HAP-1 (cell line): ENCODE results near the gene GCG.

Source experiments
- DNase-seq, 2 experiments: peaks; one replicate each; pipeline ENCODE4 v3.0.0-alpha.2; 2016 to 2020; ENCODE audit warnings: low spot score in 2 of 2
- H3K27me3 ChIP-seq: fragments of 250-450 bp; sonication (Bioruptor Pico); 2 replicates; pipeline ENCODE4 v1.5.1; 2020; ENCODE audit warnings: low read depth, mild to moderate bottlenecking, moderate library complexity
- H3K36me3 ChIP-seq: fragments of 250-450 bp; sonication (Bioruptor Pico); replicated peaks from 2 replicates; pipeline ENCODE4 v1.5.1; 2020; ENCODE audit warnings: mild to moderate bottlenecking
- H3K4me1 ChIP-seq: fragments of 250-450 bp; sonication (Bioruptor Pico); 2 replicates; pipeline ENCODE4 v1.5.1; 2020; ENCODE audit warnings: mild to moderate bottlenecking
- H3K4me3 ChIP-seq: fragments of 250-450 bp; sonication (Bioruptor Pico); 2 replicates; pipeline ENCODE4 v1.5.1; 2020; ENCODE audit warnings: mild to moderate bottlenecking, moderate library complexity
- H3K9me3 ChIP-seq: fragments of 250-450 bp; sonication (Bioruptor Pico); 2 replicates; pipeline ENCODE4 v1.5.1; 2020; ENCODE audit warnings: mild to moderate bottlenecking, moderate library complexity
- in situ Hi-C: fragments of 300-500 bp; cut with MboI; formaldehyde crosslinking; loops from 3 replicates; pipeline ENCODE4 v1.14.3; 2020; ENCODE audit warnings: low sequenced_read_pairs, inconsistent platforms, mixed read lengths

The GCG gene

DNA sequence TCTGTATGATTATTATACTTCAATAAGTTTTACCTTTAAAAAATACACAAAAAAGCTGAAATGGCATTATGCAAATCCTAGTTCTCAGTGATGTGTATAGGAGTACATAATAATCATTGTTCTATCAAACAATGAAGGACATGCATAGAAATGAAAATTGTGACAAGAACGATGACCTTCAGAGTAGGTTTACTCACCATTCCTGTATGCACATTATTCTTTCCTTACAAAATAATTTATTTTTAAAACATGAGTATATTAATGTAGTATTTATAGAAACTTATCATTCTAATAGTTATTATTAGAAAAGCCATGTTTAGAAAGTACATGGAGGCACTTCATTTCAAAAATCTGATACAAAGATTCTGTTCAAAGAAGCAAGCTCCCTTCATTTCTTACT, 45.3 kb downstream of the GCG start:
- in situ Hi-C loops = loop anchor here (25.0 kb wide), 1 partner anchor 94 kb away; no protein-coding TSS in a partner anchor
- no peak for DNase-seq

DNA sequence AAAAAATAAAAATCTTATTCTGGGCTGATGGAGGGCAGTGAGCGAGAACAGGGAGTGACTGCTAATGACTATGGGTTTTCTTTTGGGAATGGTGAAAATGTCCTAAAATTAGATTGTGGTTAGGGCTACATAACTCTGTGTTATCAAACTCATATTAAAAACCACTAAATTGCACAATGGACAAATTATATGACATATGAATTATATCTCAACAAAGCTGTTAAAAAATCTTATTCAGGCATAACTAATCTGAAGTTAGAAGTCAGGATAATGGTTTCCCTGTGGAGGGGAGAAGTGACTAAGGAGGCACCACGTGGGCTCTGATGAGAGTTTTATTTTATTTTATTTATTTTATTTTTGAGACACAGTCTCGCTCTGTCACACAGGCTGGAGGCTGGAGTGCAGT, 45.9 kb downstream of the GCG start:
- H3K9me3 ChIP-seq = no peaks in the 10 kb centered on the region
- no peak for DNase-seq
- in situ Hi-C loops = loop anchor here (25.0 kb wide), 1 partner anchor 94 kb away; no protein-coding TSS in a partner anchor
- H3K27me3 ChIP-seq = no peaks in the 10 kb centered on the region
- no peak overlapping the region for H3K4me3 ChIP-seq
- H3K4me1 ChIP-seq = no peaks in the 10 kb centered on the region
- H3K36me3 ChIP-seq = no peaks in the 10 kb centered on the region

More for the DNA sequence above, 45.3 kb downstream of the GCG start:
- Histone ChIP-seq H3K4me1 (no peaks in the 10 kb centered on the region), H3K9me3 (no peaks in the 10 kb centered on the region), H3K4me3 (no peak overlapping the region), H3K36me3 (no peaks in the 10 kb centered on the region), H3K27me3 (no peaks in the 10 kb centered on the region)

DNA sequence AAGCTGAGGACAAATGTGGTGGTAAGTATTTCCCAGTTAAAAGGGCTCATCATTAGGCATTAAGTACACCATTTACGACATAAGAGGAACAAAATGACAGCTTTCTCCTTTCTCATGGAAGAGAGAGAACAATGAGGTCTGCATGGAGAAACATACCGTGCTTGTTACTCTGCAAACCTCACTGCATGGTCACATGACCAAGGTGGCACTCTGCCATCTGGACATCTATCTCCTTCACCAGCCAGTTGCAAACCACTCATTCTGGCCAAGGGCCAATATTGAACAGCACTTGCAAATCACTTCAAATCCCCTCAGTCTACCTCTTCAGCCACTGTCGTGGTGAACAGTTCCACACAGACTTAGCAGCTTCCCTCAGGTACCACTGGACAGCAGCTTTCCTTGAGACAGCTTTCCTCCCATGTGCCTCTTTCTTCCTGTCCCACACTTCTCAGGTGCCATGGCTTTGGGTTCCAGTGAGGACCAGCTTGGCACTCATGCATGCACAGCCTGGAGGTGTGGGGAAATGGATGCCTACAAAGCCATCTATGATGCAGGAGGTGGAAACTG, 48.5 kb downstream of the GCG start:
- Histone ChIP-seq H3K4me3 (no peak overlapping the region), H3K27me3 (no peaks in the 10 kb centered on the region), H3K4me1 (no peaks in the 10 kb centered on the region), H3K36me3 (no peaks in the 10 kb centered on the region), H3K9me3 (no peaks in the 10 kb centered on the region)
- DNase-seq = no peak
- in situ Hi-C loops = loop anchor here (25.0 kb wide), 1 partner anchor 91 kb away; no protein-coding TSS in a partner anchor

DNA sequence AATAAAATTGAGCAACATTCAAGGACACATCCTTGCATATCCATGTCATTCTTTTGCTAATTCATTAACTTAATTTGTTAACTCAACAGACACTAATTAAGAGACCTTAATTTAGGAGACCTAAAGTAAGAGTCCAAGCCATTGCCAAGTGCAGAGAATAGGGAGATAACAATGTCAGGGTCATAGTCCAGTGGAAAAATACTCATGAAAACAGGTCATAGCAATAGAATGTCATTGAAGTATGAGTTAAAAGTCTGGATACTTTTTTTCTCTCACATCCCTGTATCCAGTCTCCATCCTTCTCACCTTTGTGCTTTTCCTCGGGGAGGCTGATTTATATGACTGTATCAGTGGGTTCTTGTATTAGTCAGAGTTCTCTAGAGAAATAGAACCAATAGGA, 51.5 kb downstream of the GCG start:
- Histone ChIP-seq H3K9me3 (no peaks in the 10 kb centered on the region), H3K4me1 (no peaks in the 10 kb centered on the region), H3K27me3 (no peaks in the 10 kb centered on the region), H3K4me3 (no peak overlapping the region), H3K36me3 (no peaks in the 10 kb centered on the region)
- DNase-seq = no peak
- in situ Hi-C loops = loop anchor here (25.0 kb wide), 1 partner anchor 88 kb away; no protein-coding TSS in a partner anchor

DNA sequence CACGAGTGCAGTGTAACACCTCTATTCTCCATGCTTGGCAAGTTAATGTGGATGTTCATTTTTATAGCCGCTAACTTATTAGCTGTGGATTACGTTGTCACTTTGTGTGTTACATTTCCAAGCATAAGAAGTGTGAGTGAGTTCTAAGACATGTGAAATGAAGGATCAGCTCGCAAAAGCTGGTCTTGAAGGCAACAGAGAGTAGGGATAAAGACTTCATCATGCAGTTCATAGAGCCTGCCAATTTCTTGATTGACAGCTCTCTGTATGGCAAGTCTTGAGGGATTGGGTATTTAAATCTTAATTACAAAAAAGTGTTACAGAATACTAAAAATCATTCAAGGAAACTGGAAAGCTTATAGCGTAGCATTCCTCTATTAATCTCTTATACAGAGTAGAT, 52.2 kb downstream of the GCG start:
- no peaks in the 10 kb centered on the region for H3K9me3 ChIP-seq
- in situ Hi-C loops = loop anchor here (25.0 kb wide), 1 partner anchor 88 kb away; no protein-coding TSS in a partner anchor
- no peaks in the 10 kb centered on the region for H3K36me3 ChIP-seq
- no peak overlapping the region for H3K4me3 ChIP-seq
- H3K27me3 ChIP-seq = no peaks in the 10 kb centered on the region
- H3K4me1 ChIP-seq = no peaks in the 10 kb centered on the region
- DNase-seq = no peak
